Liver (tissue), 2 donors: Measurements from ENCODE around the gene TBX2.

Source experiments
- YY1 ChIP-seq: IDR thresholded peaks from 2 replicates; pipeline ENCODE4 v1.6.1; 2016; ENCODE audit warnings: antibody characterized with exemption, mild to moderate bottlenecking
- TF ChIP-seq, protein P1 (sequence below): fragments of 150-350 bp; IDR thresholded peaks from 2 replicates; pipeline ENCODE4 v1.5.1; 2017; ENCODE audit warnings: improper control_type of control experiment, low read depth, low read length; ENCODE audit not compliant: missing input control
- donor health status: healthy.

DNA sequence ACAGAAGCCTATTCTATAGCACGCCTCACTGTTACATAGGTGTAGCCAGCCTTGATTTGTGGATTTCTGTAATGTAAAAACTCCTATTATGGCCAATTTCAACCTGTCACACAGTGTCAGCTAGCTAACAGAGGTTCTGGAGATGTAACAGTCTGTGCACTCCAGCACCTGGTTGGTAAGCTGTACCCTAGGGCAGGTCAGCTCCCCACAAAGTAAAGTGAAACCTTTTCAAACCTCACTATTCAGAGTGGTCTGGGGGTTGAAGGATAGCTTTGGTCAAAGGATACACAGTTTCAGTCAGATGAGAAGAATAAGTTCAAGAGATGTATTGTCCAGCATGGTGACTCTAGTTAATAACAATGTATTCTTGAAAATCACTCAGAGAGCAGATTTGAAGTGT is 28.5 kb upstream of the TBX2 start:
- TF ChIP-seq, protein P1, sequence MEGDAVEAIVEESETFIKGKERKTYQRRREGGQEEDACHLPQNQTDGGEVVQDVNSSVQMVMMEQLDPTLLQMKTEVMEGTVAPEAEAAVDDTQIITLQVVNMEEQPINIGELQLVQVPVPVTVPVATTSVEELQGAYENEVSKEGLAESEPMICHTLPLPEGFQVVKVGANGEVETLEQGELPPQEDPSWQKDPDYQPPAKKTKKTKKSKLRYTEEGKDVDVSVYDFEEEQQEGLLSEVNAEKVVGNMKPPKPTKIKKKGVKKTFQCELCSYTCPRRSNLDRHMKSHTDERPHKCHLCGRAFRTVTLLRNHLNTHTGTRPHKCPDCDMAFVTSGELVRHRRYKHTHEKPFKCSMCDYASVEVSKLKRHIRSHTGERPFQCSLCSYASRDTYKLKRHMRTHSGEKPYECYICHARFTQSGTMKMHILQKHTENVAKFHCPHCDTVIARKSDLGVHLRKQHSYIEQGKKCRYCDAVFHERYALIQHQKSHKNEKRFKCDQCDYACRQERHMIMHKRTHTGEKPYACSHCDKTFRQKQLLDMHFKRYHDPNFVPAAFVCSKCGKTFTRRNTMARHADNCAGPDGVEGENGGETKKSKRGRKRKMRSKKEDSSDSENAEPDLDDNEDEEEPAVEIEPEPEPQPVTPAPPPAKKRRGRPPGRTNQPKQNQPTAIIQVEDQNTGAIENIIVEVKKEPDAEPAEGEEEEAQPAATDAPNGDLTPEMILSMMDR, result no peak
- no peak for TF ChIP-seq YY1
